Measurements from ENCODE around the gene MLH1.
"Not testable (repeated sequence)": the region's sequence is repeated elsewhere in the genome, so short reads cannot be mapped to it uniquely, and the experiment has no call there.

The MLH1 gene

GRCh38 chr3:36993326-36994283 is at the start of gene MLH1:
Gene MLH1, plus strand, starts transcription at chr3:36993518. Its CDS starts 30 bp downstream, at chr3:36993548.
- Mint-ChIP-seq H3K4me1 (ENCODE audit: low read depth) (peaks cover 37% of the 10 kb centered on the region), H3K36me3 (ENCODE audit: low read depth) (peaks cover 50% of the 10 kb centered on the region)

GRCh38 chr3:36943601-36944000 is 49.7 kb upstream of the MLH1 start:
- H3K9me3 Mint-ChIP-seq = peaks cover 21% of the 10 kb centered on the region
- peak overlapping the region; percentile 71 for H3K4me3 Mint-ChIP-seq
- peaks cover 7% of the 10 kb centered on the region for H3K36me3 Mint-ChIP-seq (ENCODE audit: low read depth)
- H3K27ac Mint-ChIP-seq = no peak overlapping the region
- DNase-seq (ENCODE audit: low spot score) = no peak
- peaks cover 43% of the 10 kb centered on the region for H3K27me3 Mint-ChIP-seq (ENCODE audit: low read depth)
- peaks cover 10% of the 10 kb centered on the region for H3K4me1 Mint-ChIP-seq (ENCODE audit: low read depth)

More at GRCh38 chr3:36993326-36994283, at the start of gene MLH1:
- no peaks in the 10 kb centered on the region for H3K27me3 Mint-ChIP-seq (ENCODE audit: low read depth)
- H3K9me3 Mint-ChIP-seq = no peaks in the 10 kb centered on the region
- no peak within 1 kb of the TSS for H3K27ac Mint-ChIP-seq
- DNase-seq (ENCODE audit: low spot score) = peak; percentile 92
- H3K4me3 Mint-ChIP-seq = no peak within 1 kb of the TSS

- DNase-seq (ENCODE audit: low spot score) = peak; percentile 7
- peaks cover 25% of the 10 kb centered on the region for H3K9me3 Mint-ChIP-seq
- H3K4me3 Mint-ChIP-seq = peak overlapping the region; percentile 71
- peaks cover 8% of the 10 kb centered on the region for H3K36me3 Mint-ChIP-seq (ENCODE audit: low read depth)
- peaks cover 44% of the 10 kb centered on the region for H3K27me3 Mint-ChIP-seq (ENCODE audit: low read depth)
- H3K4me1 Mint-ChIP-seq (ENCODE audit: low read depth) = peaks cover 10% of the 10 kb centered on the region
- no peak overlapping the region for H3K27ac Mint-ChIP-seq
Observed at GRCh38 chr3:36944012-36944640, 49.2 kb upstream of the MLH1 start.

GRCh38 chr3:36944641-36945270 is 48.6 kb upstream of the MLH1 start, which contains the start of gene TRANK1:
Gene TRANK1, minus strand, starts transcription at chr3:36945054. Its CDS starts 245 bp downstream, at chr3:36944809.
- Mint-ChIP-seq H3K9me3 (peaks cover 30% of the 10 kb centered on the region), H3K27ac (peak within 1 kb of the TSS; percentile 45), H3K4me3 (peak within 1 kb of the TSS; percentile 82)

GRCh38 chr3:36945333-36945980 is 47.9 kb upstream of the MLH1 start:
- Mint-ChIP-seq H3K27me3 (ENCODE audit: low read depth) (peaks cover 48% of the 10 kb centered on the region), H3K36me3 (ENCODE audit: low read depth) (peaks cover 10% of the 10 kb centered on the region), H3K27ac (no peak overlapping the region), H3K9me3 (peaks cover 30% of the 10 kb centered on the region), H3K4me3 (peak overlapping the region; percentile 82), H3K4me1 (ENCODE audit: low read depth) (peaks cover 10% of the 10 kb centered on the region)
- no peak for DNase-seq (ENCODE audit: low spot score)

More at GRCh38 chr3:36944641-36945270, 48.6 kb upstream of the MLH1 start, which contains the start of gene TRANK1:
- H3K4me1 Mint-ChIP-seq (ENCODE audit: low read depth) = peaks cover 10% of the 10 kb centered on the region
- H3K36me3 Mint-ChIP-seq (ENCODE audit: low read depth) = peaks cover 10% of the 10 kb centered on the region
- DNase-seq (ENCODE audit: low spot score) = peak; percentile 50
- H3K27me3 Mint-ChIP-seq (ENCODE audit: low read depth) = peaks cover 49% of the 10 kb centered on the region

GRCh38 chr3:36947814-36948213 is 45.5 kb upstream of the MLH1 start:
- DNase-seq (ENCODE audit: low spot score); H3K4me3 Mint-ChIP-seq; H3K27ac Mint-ChIP-seq: not testable (repeated sequence)
- H3K27me3 Mint-ChIP-seq (ENCODE audit: low read depth) = peaks cover 35% of the 10 kb centered on the region
- H3K4me1 Mint-ChIP-seq (ENCODE audit: low read depth) = peaks cover 10% of the 10 kb centered on the region
- peaks cover 10% of the 10 kb centered on the region for H3K36me3 Mint-ChIP-seq (ENCODE audit: low read depth)
- H3K9me3 Mint-ChIP-seq = peaks cover 30% of the 10 kb centered on the region

- peaks cover under 1% of the 10 kb centered on the region for H3K9me3 Mint-ChIP-seq
- peaks cover 8% of the 10 kb centered on the region for H3K27me3 Mint-ChIP-seq (ENCODE audit: low read depth)
- no peak overlapping the region for H3K4me3 Mint-ChIP-seq
- H3K4me1 Mint-ChIP-seq (ENCODE audit: low read depth) = peaks cover 10% of the 10 kb centered on the region
- H3K36me3 Mint-ChIP-seq (ENCODE audit: low read depth) = no peaks in the 10 kb centered on the region
- H3K27ac Mint-ChIP-seq = no peak overlapping the region
- DNase-seq (ENCODE audit: low spot score) = no peak
Observed at GRCh38 chr3:36954452-36955134, 38.7 kb upstream of the MLH1 start.

- H3K4me3 Mint-ChIP-seq = no peak overlapping the region
- peaks cover 10% of the 10 kb centered on the region for H3K4me1 Mint-ChIP-seq (ENCODE audit: low read depth)
Observed at GRCh38 chr3:36956155-36956554, 37.2 kb upstream of the MLH1 start.

GRCh38 chr3:36957063-36957462 is 36.3 kb upstream of the MLH1 start:
- H3K9me3 Mint-ChIP-seq = no peaks in the 10 kb centered on the region
- no peak overlapping the region for H3K4me3 Mint-ChIP-seq
- no peaks in the 10 kb centered on the region for H3K36me3 Mint-ChIP-seq (ENCODE audit: low read depth)
- DNase-seq (ENCODE audit: low spot score) = no peak
- no peak overlapping the region for H3K27ac Mint-ChIP-seq
- peaks cover 7% of the 10 kb centered on the region for H3K27me3 Mint-ChIP-seq (ENCODE audit: low read depth)
- peaks cover 10% of the 10 kb centered on the region for H3K4me1 Mint-ChIP-seq (ENCODE audit: low read depth)

More at GRCh38 chr3:36956155-36956554, 37.2 kb upstream of the MLH1 start:
- Mint-ChIP-seq H3K9me3 (no peaks in the 10 kb centered on the region), H3K27me3 (ENCODE audit: low read depth) (peaks cover 7% of the 10 kb centered on the region), H3K36me3 (ENCODE audit: low read depth) (no peaks in the 10 kb centered on the region), H3K27ac (no peak overlapping the region)
- no peak for DNase-seq (ENCODE audit: low spot score)

- Mint-ChIP-seq H3K27me3 (ENCODE audit: low read depth) (peaks cover 2% of the 10 kb centered on the region), H3K36me3 (ENCODE audit: low read depth) (no peaks in the 10 kb centered on the region), H3K9me3 (no peaks in the 10 kb centered on the region), H3K4me1 (ENCODE audit: low read depth) (peaks cover 10% of the 10 kb centered on the region), H3K4me3 (no peak overlapping the region), H3K27ac (no peak overlapping the region)
- no peak for DNase-seq (ENCODE audit: low spot score)
Observed at GRCh38 chr3:36957862-36958686, 35.2 kb upstream of the MLH1 start.

GRCh38 chr3:36959821-36960220 is 33.5 kb upstream of the MLH1 start:
- Mint-ChIP-seq H3K36me3 (ENCODE audit: low read depth) (no peaks in the 10 kb centered on the region), H3K9me3 (no peaks in the 10 kb centered on the region), H3K27me3 (ENCODE audit: low read depth) (no peaks in the 10 kb centered on the region), H3K4me3 (no peak overlapping the region), H3K4me1 (ENCODE audit: low read depth) (peaks cover 12% of the 10 kb centered on the region), H3K27ac (no peak overlapping the region)
- DNase-seq (ENCODE audit: low spot score) = no peak

- Mint-ChIP-seq H3K36me3 (ENCODE audit: low read depth) (no peaks in the 10 kb centered on the region), H3K27ac (no peak overlapping the region), H3K4me3 (no peak overlapping the region), H3K9me3 (no peaks in the 10 kb centered on the region), H3K27me3 (ENCODE audit: low read depth) (no peaks in the 10 kb centered on the region), H3K4me1 (ENCODE audit: low read depth) (peaks cover 14% of the 10 kb centered on the region)
- DNase-seq (ENCODE audit: low spot score) = no peak
Observed at GRCh38 chr3:36960502-36960901, 32.8 kb upstream of the MLH1 start.

Data from T-helper 2 cell treated with Interferon-gamma antibody and Interleukin-4, amounts not matched to agents 5 μg/mL and 100 μg/mL, for 36 hours (primary cell).